ENCODE results near the gene ELF4.

DNA sequence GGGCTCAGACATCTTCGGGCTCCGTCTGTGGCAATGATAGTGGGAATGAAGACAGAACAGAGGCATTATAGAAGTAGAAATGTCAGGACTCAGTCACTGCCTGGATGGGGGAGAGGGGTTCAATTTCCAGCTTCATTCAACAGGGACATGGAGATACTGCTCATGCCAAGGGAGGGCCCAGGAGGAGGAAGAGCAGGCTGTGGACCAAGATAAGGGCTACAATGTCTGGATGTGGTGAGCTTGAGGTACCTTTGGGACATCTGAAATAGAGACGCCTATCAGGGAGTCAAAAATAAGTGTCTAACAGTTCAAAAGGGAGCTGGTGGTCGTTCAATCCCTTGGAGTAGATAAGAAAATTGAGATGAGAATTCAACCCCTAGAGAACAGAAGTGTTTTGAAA, 34.5 kb downstream of the ELF4 start:
- TF ChIP-seq EP300 (IDR thresholded peaks at IDR 0.05), result no peak
- no peak for TF ChIP-seq POLR2A (IDR thresholded peaks at IDR 0.05)
- TF ChIP-seq, protein P1, sequence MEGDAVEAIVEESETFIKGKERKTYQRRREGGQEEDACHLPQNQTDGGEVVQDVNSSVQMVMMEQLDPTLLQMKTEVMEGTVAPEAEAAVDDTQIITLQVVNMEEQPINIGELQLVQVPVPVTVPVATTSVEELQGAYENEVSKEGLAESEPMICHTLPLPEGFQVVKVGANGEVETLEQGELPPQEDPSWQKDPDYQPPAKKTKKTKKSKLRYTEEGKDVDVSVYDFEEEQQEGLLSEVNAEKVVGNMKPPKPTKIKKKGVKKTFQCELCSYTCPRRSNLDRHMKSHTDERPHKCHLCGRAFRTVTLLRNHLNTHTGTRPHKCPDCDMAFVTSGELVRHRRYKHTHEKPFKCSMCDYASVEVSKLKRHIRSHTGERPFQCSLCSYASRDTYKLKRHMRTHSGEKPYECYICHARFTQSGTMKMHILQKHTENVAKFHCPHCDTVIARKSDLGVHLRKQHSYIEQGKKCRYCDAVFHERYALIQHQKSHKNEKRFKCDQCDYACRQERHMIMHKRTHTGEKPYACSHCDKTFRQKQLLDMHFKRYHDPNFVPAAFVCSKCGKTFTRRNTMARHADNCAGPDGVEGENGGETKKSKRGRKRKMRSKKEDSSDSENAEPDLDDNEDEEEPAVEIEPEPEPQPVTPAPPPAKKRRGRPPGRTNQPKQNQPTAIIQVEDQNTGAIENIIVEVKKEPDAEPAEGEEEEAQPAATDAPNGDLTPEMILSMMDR (IDR thresholded peaks at IDR 0.05), result no peak
